OCI-LY3 (cell line): ENCODE measurements around the gene LYG1.
A peak's percentile ranks its signal among the peaks of the same experiment; 100 is the strongest.
"Not testable (repeated sequence)": the region's sequence is repeated elsewhere in the genome, so short reads cannot be mapped to it uniquely, and the experiment has no call there.

Experiments used
- H2AFZ ChIP-seq: fragments of 200-600, 300-600 bp; shearing (Covaris generic); 2 replicates; pipeline ENCODE4 v1.6.0; 2014; ENCODE audit warnings: antibody characterized with exemption, low read depth, low read length
- H3K27ac ChIP-seq: fragments of 200-600, 300-600 bp; sonication (generic); 2 replicates; pipeline ENCODE4 v1.5.1; 2014; ENCODE audit warnings: mild to moderate bottlenecking, low read length, moderate library complexity, mixed read lengths
- H3K27me3 ChIP-seq: fragments of 200-600, 300-600 bp; sonication (generic); 2 replicates; pipeline ENCODE4 v1.6.1; 2014; ENCODE audit warnings: low read depth, low read length, mixed read lengths
- H3K36me3 ChIP-seq: fragments of 200-600, 300-600 bp; sonication (generic); replicated peaks from 2 replicates; pipeline ENCODE3; 2014; ENCODE audit warnings: low read depth, low read length, mixed read lengths
- H3K4me1 ChIP-seq: fragments of 300-600, 200-600 bp; sonication (generic); 2 replicates; pipeline ENCODE4 v1.6.1; 2014; ENCODE audit warnings: low read length, mixed read lengths
- H3K4me2 ChIP-seq: fragments of 200-600, 300-600 bp; sonication (generic); 2 replicates; pipeline ENCODE4 v1.6.1; 2014; ENCODE audit warnings: low read length, mixed read lengths
- H3K4me3 ChIP-seq: fragments of 300-600, 200-600 bp; sonication (generic); 2 replicates; pipeline ENCODE4 v1.5.1; 2014; ENCODE audit warnings: antibody characterized with exemption, mild to moderate bottlenecking, low read length, moderate library complexity
- H3K79me2 ChIP-seq: fragments of 300-600, 200-600 bp; shearing (Covaris generic); 2 replicates; pipeline ENCODE4 v1.6.1; 2014; ENCODE audit warnings: mild to moderate bottlenecking, low read length, mixed read lengths
- H3K9ac ChIP-seq: fragments of 300-600, 200-600 bp; shearing (Covaris generic); 2 replicates; pipeline ENCODE4 v1.6.0; 2014; ENCODE audit warnings: mild to moderate bottlenecking, low read length, moderate library complexity
- H3K9me3 ChIP-seq: fragments of 200-600, 300-600 bp; shearing (Covaris generic); 2 replicates; pipeline ENCODE4 v1.6.1; 2014; ENCODE audit warnings: low read length, mixed read lengths; ENCODE audit not compliant: insufficient read depth
- H4K20me1 ChIP-seq: fragments of 200-600, 300-600 bp; sonication (generic); 2 replicates; pipeline ENCODE4 v1.6.1; 2016; ENCODE audit warnings: low read length, mixed read lengths; ENCODE audit not compliant: insufficient read depth
- EZH2phosphoT487 ChIP-seq: fragments of 200-600 bp; shearing (Covaris generic); IDR thresholded peaks from 2 replicates; pipeline ENCODE4 v1.6.1; 2018; ENCODE audit warnings: antibody characterized with exemption, mixed run types, low read depth
- TF ChIP-seq, protein P1 (sequence below): fragments of 200-600, 300-600 bp; sonication (generic); IDR thresholded peaks from 2 replicates; pipeline ENCODE4 v1.5.1; 2014; ENCODE audit warnings: antibody characterized with exemption, low read length, low read depth

LYG1 gene

GRCh38 chr2:99301097-99301496 is at the start of gene LYG1:
TSS of gene LYG1 (minus strand) at chr2:99301197. CDS start at chr2:99295670, 5,527 bp downstream.
- not testable (repeated sequence) for H3K36me3 ChIP-seq, H3K27ac ChIP-seq, H3K9ac ChIP-seq, H2AFZ ChIP-seq, H3K27me3 ChIP-seq, H3K79me2 ChIP-seq, H4K20me1 ChIP-seq, H3K4me3 ChIP-seq, H3K4me2 ChIP-seq, H3K4me1 ChIP-seq, H3K9me3 ChIP-seq

- Histone ChIP-seq H3K4me1 (peaks cover 27% of the 10 kb centered on the region), H3K27me3 (no peaks in the 10 kb centered on the region), H3K4me3 (no peak overlapping the region), H4K20me1 (peaks cover 65% of the 10 kb centered on the region), H3K27ac (no peak overlapping the region), H3K36me3 (no peaks in the 10 kb centered on the region), H2AFZ (no peak overlapping the region), H3K9ac (no peak overlapping the region), H3K79me2 (peaks cover 98% of the 10 kb centered on the region), H3K4me2 (no peak overlapping the region), H3K9me3 (no peaks in the 10 kb centered on the region)
- TF ChIP-seq, protein P1, sequence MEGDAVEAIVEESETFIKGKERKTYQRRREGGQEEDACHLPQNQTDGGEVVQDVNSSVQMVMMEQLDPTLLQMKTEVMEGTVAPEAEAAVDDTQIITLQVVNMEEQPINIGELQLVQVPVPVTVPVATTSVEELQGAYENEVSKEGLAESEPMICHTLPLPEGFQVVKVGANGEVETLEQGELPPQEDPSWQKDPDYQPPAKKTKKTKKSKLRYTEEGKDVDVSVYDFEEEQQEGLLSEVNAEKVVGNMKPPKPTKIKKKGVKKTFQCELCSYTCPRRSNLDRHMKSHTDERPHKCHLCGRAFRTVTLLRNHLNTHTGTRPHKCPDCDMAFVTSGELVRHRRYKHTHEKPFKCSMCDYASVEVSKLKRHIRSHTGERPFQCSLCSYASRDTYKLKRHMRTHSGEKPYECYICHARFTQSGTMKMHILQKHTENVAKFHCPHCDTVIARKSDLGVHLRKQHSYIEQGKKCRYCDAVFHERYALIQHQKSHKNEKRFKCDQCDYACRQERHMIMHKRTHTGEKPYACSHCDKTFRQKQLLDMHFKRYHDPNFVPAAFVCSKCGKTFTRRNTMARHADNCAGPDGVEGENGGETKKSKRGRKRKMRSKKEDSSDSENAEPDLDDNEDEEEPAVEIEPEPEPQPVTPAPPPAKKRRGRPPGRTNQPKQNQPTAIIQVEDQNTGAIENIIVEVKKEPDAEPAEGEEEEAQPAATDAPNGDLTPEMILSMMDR: no peak
- TF ChIP-seq EZH2phosphoT487: no peak
Observed at GRCh38 chr2:99350194-99350593, 49.2 kb upstream of the LYG1 start.

DNA sequence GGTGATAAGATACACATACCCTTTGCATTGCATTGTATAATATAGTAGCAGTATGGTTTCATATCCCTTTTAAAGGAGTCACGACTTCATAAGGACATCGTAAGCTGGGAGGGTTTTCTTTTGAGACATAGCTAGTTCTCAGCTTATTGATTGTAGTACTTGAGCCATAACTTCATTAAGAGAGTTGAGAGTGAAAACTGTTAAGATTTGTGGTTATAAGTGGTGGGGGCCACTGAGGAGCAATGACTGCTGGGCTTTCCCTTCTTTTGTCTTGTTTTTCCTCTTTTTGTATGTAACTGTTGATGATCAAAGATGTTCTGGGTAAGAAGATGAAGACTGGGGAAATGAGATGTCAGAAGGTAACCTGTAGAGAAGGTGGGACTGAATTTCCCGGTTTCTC is 47.2 kb upstream of the LYG1 start:
- H3K4me2 ChIP-seq: peak overlapping the region; percentile 17
- H3K36me3 ChIP-seq: no peaks in the 10 kb centered on the region
- H3K27me3 ChIP-seq: no peaks in the 10 kb centered on the region
- no peak overlapping the region for H2AFZ ChIP-seq
- peaks cover 27% of the 10 kb centered on the region for H3K4me1 ChIP-seq
- no peak overlapping the region for H3K9ac ChIP-seq
- no peak for TF ChIP-seq EZH2phosphoT487
- TF ChIP-seq, protein P1: no peak
- H3K79me2 ChIP-seq: peaks cover 98% of the 10 kb centered on the region
- H3K9me3 ChIP-seq: no peaks in the 10 kb centered on the region
- H4K20me1 ChIP-seq: peaks cover 57% of the 10 kb centered on the region
- H3K4me3 ChIP-seq: 0 out of 2 replicates have a peak overlapping the region, but pooled peaks have one; percentile 7
- no peak overlapping the region for H3K27ac ChIP-seq

GRCh38 chr2:99346218-99346617 is 45.2 kb upstream of the LYG1 start:
- Histone ChIP-seq H3K79me2 (peaks cover 100% of the 10 kb centered on the region), H4K20me1 (peaks cover 54% of the 10 kb centered on the region), H2AFZ (no peak overlapping the region), H3K4me1 (peaks cover 27% of the 10 kb centered on the region), H3K27ac (no peak overlapping the region), H3K4me3 (no peak overlapping the region), H3K9me3 (no peaks in the 10 kb centered on the region), H3K4me2 (no peak overlapping the region), H3K36me3 (no peaks in the 10 kb centered on the region), H3K27me3 (no peaks in the 10 kb centered on the region), H3K9ac (no peak overlapping the region)
- TF ChIP-seq, protein P1: no peak
- no peak for TF ChIP-seq EZH2phosphoT487

GRCh38 chr2:99345446-99345845 is 44.4 kb upstream of the LYG1 start:
- H3K4me3 ChIP-seq, H2AFZ ChIP-seq, H3K27me3 ChIP-seq, H3K27ac ChIP-seq, H3K36me3 ChIP-seq, H3K9ac ChIP-seq, H3K4me2 ChIP-seq, H3K9me3 ChIP-seq: not testable (repeated sequence)
- peaks cover 100% of the 10 kb centered on the region for H3K79me2 ChIP-seq
- peaks cover 51% of the 10 kb centered on the region for H4K20me1 ChIP-seq
- H3K4me1 ChIP-seq: peaks cover 21% of the 10 kb centered on the region
